Adrenal gland (tissue), 12 donors: ENCODE data around the gene PRRG3. TPM values are rescaled to one million over a fixed set of nuclear protein-coding genes. Genes with fewer than 3 reads are reported as not detected.

ENCODE experiments used
- DNase-seq, 7 donors: peaks; one replicate each; pipeline ENCODE4 v3.0.0-alpha.2; 2019 to 2020
- H3K27ac ChIP-seq, 5 donors: fragments of 200-600 bp; sonication (generic) in 4 of 5; 1 replicate in 3 of 5; 2 replicates in 2 of 5; pipeline versions ENCODE4 v1.5.1 to v1.8.0; 2016 to 2020; ENCODE audit warnings: mild to moderate bottlenecking in 1 of 5
- H3K27me3 ChIP-seq: fragments of 200-600 bp; 2 replicates; pipeline ENCODE4 v1.8.0; 2021
- H3K36me3 ChIP-seq, 2 donors: fragments of 200-600 bp; replicated peaks in 1 of 2; 1 replicate in 1 of 2; 2 replicates in 1 of 2; pipeline versions ENCODE4 v1.5.1 to v1.8.0; 2018 to 2022
- H3K4me1 ChIP-seq, 2 donors: fragments of 200-600 bp; replicated peaks in 1 of 2; 1 replicate in 1 of 2; 2 replicates in 1 of 2; pipeline versions ENCODE4 v1.5.1 to v1.8.0; 2018 to 2021
- H3K4me3 ChIP-seq, 4 donors: fragments of 200-600 bp; sonication (generic) in 3 of 4; one replicate each; pipeline ENCODE4 v1.5.1; 2016 to 2018
- H3K9me3 ChIP-seq, 3 donors: fragments of 200-600 bp; sonication (generic) in 1 of 3; replicated peaks in 1 of 3; 1 replicate in 2 of 3; 2 replicates in 1 of 3; pipeline versions ENCODE4 v1.5.1 to v1.8.0; 2016 to 2021
- CTCF ChIP-seq, 6 experiments: fragments of 450-650 bp in 4 of 6; fragments of 200-600 bp in 2 of 6; sonication (generic) in 1 of 6; IDR thresholded peaks; 1 replicate in 5 of 6; 2 replicates in 1 of 6; pipeline versions ENCODE4 v1.5.1 to v1.8.0; 2016 to 2021; ENCODE audit warnings: antibody characterized with exemption in 6 of 6, mild to moderate bottlenecking in 2 of 6, moderate library complexity in 1 of 6
- POLR2A ChIP-seq, 2 donors: fragments of 450-650 bp; IDR thresholded peaks; one replicate each; pipeline ENCODE4 v1.6.1; 2017; ENCODE audit warnings: antibody characterized with exemption in 2 of 2, mild to moderate bottlenecking in 2 of 2, moderate library complexity in 1 of 2
- WGBS, 4 donors: extraction: QIAGEN DNeasy Blood & Tissue Kit in 2 of 4; methylation state at CpG; one replicate each; pipeline versions ENCODE4 v1.1.5 to v1.1.7; 2013 to 2017; 5-methylcytosine and 5-hydroxymethylcytosine counted together
- intact Hi-C, 2 donors: fragments of 100-400 bp; cut with DNase I; formaldehyde crosslinking; loops; one replicate each; pipeline versions ENCODE4 v1.14.1 to v1.15.0; 2022 to 2023
- polyA plus RNA-seq, 3 donors: library from polyadenylated mRNA; stranded (reverse); fragments of 200-250 nt in 2 of 3; fragments of 350-450 nt in 1 of 3; fragmentation: Illumina TruSeq in 1 of 3; extraction: RNeasy Lipid Tissue Mini Kit (QIAGEN cat#74804) in 1 of 3; gene quantifications; one replicate each; pipeline ENCODE4 v1.2.3, GENCODE V29; 2013 to 2014
- total RNA-seq, 9 donors: library from RNA; depleted of rRNA in 4 of 9; stranded (reverse); fragments of >200 nt in 4 of 9; fragments of 120-200 nt in 1 of 9; fragmentation: NEBNext Ultra II Directional in 1 of 9; extraction: Animal tissue kit (Norgen Biotek cat#: 25700) in 1 of 9; gene quantifications; one replicate each; pipeline versions ENCODE4 v1.1.0 to v1.2.4, GENCODE V29; 2013 to 2023
- donor health status: healthy with polysubstance abuse.
- donor health status: Bipolar disorder and iron deficiency.
- donor health status: DM: yes; HTN: yes; CAD: no.
- donor health status: DM: no; HTN: no; CAD: no.
- donor health status: DM: no; HTN: no; CAD: no.
- donor health status: DM: yes; HTN: yes; CAD: no.

The PRRG3 gene
- total and polyA plus RNA-seq, 12 donors, result under 0.01 to 8.7 (median 0.26) TPM; not detected in 1

GRCh38 chrX:151738751-151739150, 43.5 kb downstream of the PRRG3 start:
- TF ChIP-seq CTCF (IDR thresholded peaks at IDR 0.05) (no peak), POLR2A (IDR thresholded peaks at IDR 0.05) (no peak)
- no peak for DNase-seq
- no peak overlapping the region for H3K27ac ChIP-seq
- no peaks in the 10 kb centered on the region for H3K9me3 ChIP-seq
- no peaks in the 10 kb centered on the region for H3K4me1 ChIP-seq
- WGBS, 4 donors, result 76 to 100% (median 86%) methylated on average over 1 to 7 of the region's 7 CpGs
- no peaks in the 10 kb centered on the region for H3K27me3 ChIP-seq
- H3K4me3 ChIP-seq, result no peak overlapping the region
- intact Hi-C loops, result no loop called here
- no peaks in the 10 kb centered on the region for H3K36me3 ChIP-seq

- no peak overlapping the region for H3K4me3 ChIP-seq
- 68 to 87% (median 81%) methylated on average over 4 of the region's 4 CpGs for WGBS, 4 donors
- DNase-seq, result no peak
- no peak overlapping the region for H3K27ac ChIP-seq
- TF ChIP-seq CTCF (IDR thresholded peaks at IDR 0.05) (no peak), POLR2A (IDR thresholded peaks at IDR 0.05) (no peak)
- no peaks in the 10 kb centered on the region for H3K27me3 ChIP-seq
- H3K4me1 ChIP-seq, result no peaks in the 10 kb centered on the region
- intact Hi-C loops, result no loop called here
- H3K36me3 ChIP-seq, result no peaks in the 10 kb centered on the region
- H3K9me3 ChIP-seq, result no peaks in the 10 kb centered on the region
Measured at GRCh38 chrX:151741606-151742005, 46.3 kb downstream of the PRRG3 start.

- TF ChIP-seq POLR2A (IDR thresholded peaks at IDR 0.05) (no peak), CTCF (IDR thresholded peaks at IDR 0.05) (no peak)
- intact Hi-C loops, result no loop called here
- H3K9me3 ChIP-seq, result no peaks in the 10 kb centered on the region
- H3K36me3 ChIP-seq, result no peaks in the 10 kb centered on the region
- H3K4me1 ChIP-seq, result no peaks in the 10 kb centered on the region
- H3K27me3 ChIP-seq, result no peaks in the 10 kb centered on the region
- no peak overlapping the region for H3K27ac ChIP-seq
- DNase-seq, result no peak
- WGBS, 4 donors, result 83 to 90% (median 90%) methylated on average over 4 to 5 of the region's 5 CpGs; no CpG with 5 or more reads in 1 of the 4 donors
- no peak overlapping the region for H3K4me3 ChIP-seq
Measured at GRCh38 chrX:151742311-151742710, 47.1 kb downstream of the PRRG3 start.

- H3K4me1 ChIP-seq, result no peaks in the 10 kb centered on the region
- DNase-seq, result no peak
- TF ChIP-seq CTCF (IDR thresholded peaks at IDR 0.05) (no peak), POLR2A (IDR thresholded peaks at IDR 0.05) (no peak)
- H3K9me3 ChIP-seq, result no peaks in the 10 kb centered on the region
- H3K27ac ChIP-seq, result no peak overlapping the region
- no peaks in the 10 kb centered on the region for H3K36me3 ChIP-seq
- intact Hi-C loops, result no loop called here
- no peak overlapping the region for H3K4me3 ChIP-seq
- H3K27me3 ChIP-seq, result no peaks in the 10 kb centered on the region
- WGBS, 4 donors, result 87 to 92% (median 88%) methylated on average over 12 to 21 of the region's 21 CpGs
Measured at GRCh38 chrX:151743651-151744470, 48.6 kb downstream of the PRRG3 start.
